Stimulated activated effector memory CD8-positive, alpha-beta T cell treated with anti-CD3 and anti-CD28 coated beads, Interleukin-12 subunit alpha, Interleukin-12 subunit beta, amount 100 ng/mL, for 72 hours (primary cell): ENCODE measurements around the gene CHMP6.

Experiments used
- ATAC-seq: fragments of 150-1000 bp; cut with Tn5 transposase; 2 replicates; pipeline ENCODE4 v1.10.0; 2021
- DNase-seq, 2 donors: peaks; one replicate each; pipeline ENCODE4 v3.0.0; 2021 to 2022; ENCODE audit warnings: low spot score in 2 of 2
- H3K27ac Mint-ChIP-seq: one replicate; pipeline ENCODE4 v1.8.0; 2022; ENCODE audit warnings: mild to moderate bottlenecking, mixed read lengths
- H3K36me3 Mint-ChIP-seq: one replicate; pipeline ENCODE4 v1.8.0; 2022; ENCODE audit warnings: mild to moderate bottlenecking, mixed read lengths
- H3K4me1 Mint-ChIP-seq: one replicate; pipeline ENCODE4 v1.8.0; 2022; ENCODE audit warnings: mixed read lengths
- H3K4me3 Mint-ChIP-seq: one replicate; pipeline ENCODE4 v1.8.0; 2022; ENCODE audit warnings: mild to moderate bottlenecking, mixed read lengths
- H3K9me3 Mint-ChIP-seq: one replicate; pipeline ENCODE4 v1.8.0; 2022; ENCODE audit warnings: mixed read lengths

CHMP6 gene

GRCh38 chr17:80964544-80964856, 27.1 kb upstream of the CHMP6 start:
- no peaks in the 10 kb centered on the region for H3K4me1 Mint-ChIP-seq
- ATAC-seq: no peak

GRCh38 chr17:80964859-80965580, 26.6 kb upstream of the CHMP6 start:
- Mint-ChIP-seq H3K9me3 (no peaks in the 10 kb centered on the region), H3K36me3 (peaks cover 82% of the 10 kb centered on the region), H3K4me3 (no peak overlapping the region), H3K27ac (peak overlapping the region; percentile 80), H3K4me1 (peaks cover 1% of the 10 kb centered on the region)
- no peak for DNase-seq
- no peak for ATAC-seq

More at GRCh38 chr17:80964544-80964856, 27.1 kb upstream of the CHMP6 start:
- H3K27ac Mint-ChIP-seq: peak overlapping the region; percentile 63
- peaks cover 77% of the 10 kb centered on the region for H3K36me3 Mint-ChIP-seq
- DNase-seq: no peak
- H3K4me3 Mint-ChIP-seq: no peak overlapping the region
- H3K9me3 Mint-ChIP-seq: no peaks in the 10 kb centered on the region

- no peak for ATAC-seq
- peak overlapping the region; percentile 80 for H3K27ac Mint-ChIP-seq
- no peak for DNase-seq
- H3K9me3 Mint-ChIP-seq: no peaks in the 10 kb centered on the region
- H3K36me3 Mint-ChIP-seq: peaks cover 87% of the 10 kb centered on the region
- H3K4me3 Mint-ChIP-seq: no peak overlapping the region
- peaks cover 7% of the 10 kb centered on the region for H3K4me1 Mint-ChIP-seq
Observed at GRCh38 chr17:80965606-80966005, 26.0 kb upstream of the CHMP6 start.

- ATAC-seq: no peak
- Mint-ChIP-seq H3K36me3 (peaks cover 84% of the 10 kb centered on the region), H3K4me1 (peaks cover 8% of the 10 kb centered on the region), H3K27ac (peak overlapping the region; percentile 88), H3K9me3 (no peaks in the 10 kb centered on the region), H3K4me3 (no peak overlapping the region)
- no peak for DNase-seq
Observed at GRCh38 chr17:80967404-80967872, 24.2 kb upstream of the CHMP6 start.

- Mint-ChIP-seq H3K36me3 (peaks cover 80% of the 10 kb centered on the region), H3K9me3 (no peaks in the 10 kb centered on the region), H3K27ac (peak overlapping the region; percentile 88), H3K4me3 (no peak overlapping the region), H3K4me1 (peaks cover 8% of the 10 kb centered on the region)
- DNase-seq (no peak), ATAC-seq (no peak)
Observed at GRCh38 chr17:80968602-80969029, 23.0 kb upstream of the CHMP6 start.

- ATAC-seq: peak; percentile 8
- no peak for DNase-seq
- Mint-ChIP-seq H3K4me1 (peaks cover 8% of the 10 kb centered on the region), H3K4me3 (no peak overlapping the region), H3K27ac (peak overlapping the region; percentile 88), H3K9me3 (no peaks in the 10 kb centered on the region), H3K36me3 (peaks cover 75% of the 10 kb centered on the region)
Observed at GRCh38 chr17:80969030-80969673, 22.5 kb upstream of the CHMP6 start.

- peaks cover 8% of the 10 kb centered on the region for H3K4me1 Mint-ChIP-seq
- H3K4me3 Mint-ChIP-seq: no peak overlapping the region
- peak overlapping the region; percentile 88 for H3K27ac Mint-ChIP-seq
Observed at GRCh38 chr17:80969674-80970043, 22.0 kb upstream of the CHMP6 start.

GRCh38 chr17:80970044-80970761, 21.4 kb upstream of the CHMP6 start:
- Mint-ChIP-seq H3K4me3 (peak overlapping the region; percentile 30), H3K4me1 (peaks cover 8% of the 10 kb centered on the region), H3K36me3 (peaks cover 65% of the 10 kb centered on the region), H3K9me3 (no peaks in the 10 kb centered on the region), H3K27ac (peak overlapping the region; percentile 88)
- peak; percentile 71 for ATAC-seq
- peak; percentile 29 to 71 for DNase-seq

More at GRCh38 chr17:80969674-80970043, 22.0 kb upstream of the CHMP6 start:
- peaks cover 70% of the 10 kb centered on the region for H3K36me3 Mint-ChIP-seq
- no peak for DNase-seq
- ATAC-seq: no peak
- no peaks in the 10 kb centered on the region for H3K9me3 Mint-ChIP-seq

- H3K36me3 Mint-ChIP-seq: peaks cover 56% of the 10 kb centered on the region
- peak overlapping the region; percentile 30 for H3K4me3 Mint-ChIP-seq
- H3K9me3 Mint-ChIP-seq: no peaks in the 10 kb centered on the region
- ATAC-seq: no peak
- H3K4me1 Mint-ChIP-seq: peaks cover 8% of the 10 kb centered on the region
- no peak for DNase-seq
- H3K27ac Mint-ChIP-seq: peak overlapping the region; percentile 88
Observed at GRCh38 chr17:80970762-80971703, 20.6 kb upstream of the CHMP6 start.

GRCh38 chr17:80971704-80972304, 19.8 kb upstream of the CHMP6 start:
- Mint-ChIP-seq H3K9me3 (no peaks in the 10 kb centered on the region), H3K36me3 (peaks cover 49% of the 10 kb centered on the region), H3K4me3 (no peak overlapping the region), H3K27ac (peak overlapping the region; percentile 88), H3K4me1 (peaks cover 8% of the 10 kb centered on the region)
- ATAC-seq (no peak), DNase-seq (no peak)

GRCh38 chr17:80976701-80977100, 14.9 kb upstream of the CHMP6 start:
- Mint-ChIP-seq H3K4me3 (no peak overlapping the region), H3K4me1 (peaks cover 14% of the 10 kb centered on the region), H3K9me3 (peaks cover 4% of the 10 kb centered on the region), H3K27ac (no peak overlapping the region), H3K36me3 (peaks cover 15% of the 10 kb centered on the region)
- ATAC-seq: no peak
- DNase-seq: no peak

GRCh38 chr17:80977172-80977571, 14.5 kb upstream of the CHMP6 start:
- Mint-ChIP-seq H3K9me3 (peaks cover 4% of the 10 kb centered on the region), H3K36me3 (peaks cover 12% of the 10 kb centered on the region), H3K4me1 (peaks cover 14% of the 10 kb centered on the region), H3K27ac (no peak overlapping the region), H3K4me3 (no peak overlapping the region)
- no peak for ATAC-seq
- no peak for DNase-seq

GRCh38 chr17:80978499-80979497, 12.8 kb upstream of the CHMP6 start:
- Mint-ChIP-seq H3K27ac (peak overlapping the region; percentile 0), H3K4me1 (peaks cover 14% of the 10 kb centered on the region)

More at GRCh38 chr17:80978499-80979497, 12.8 kb upstream of the CHMP6 start:
- ATAC-seq: no peak
- no peak for DNase-seq
- Mint-ChIP-seq H3K9me3 (peaks cover 4% of the 10 kb centered on the region), H3K4me3 (no peak overlapping the region), H3K36me3 (peaks cover 8% of the 10 kb centered on the region)
